ENCODE data around the gene NIFK.
"Not testable (repeated sequence)": the region's sequence is repeated elsewhere in the genome, so short reads cannot be mapped to it uniquely, and the experiment has no call there.

Gene NIFK

DNA sequence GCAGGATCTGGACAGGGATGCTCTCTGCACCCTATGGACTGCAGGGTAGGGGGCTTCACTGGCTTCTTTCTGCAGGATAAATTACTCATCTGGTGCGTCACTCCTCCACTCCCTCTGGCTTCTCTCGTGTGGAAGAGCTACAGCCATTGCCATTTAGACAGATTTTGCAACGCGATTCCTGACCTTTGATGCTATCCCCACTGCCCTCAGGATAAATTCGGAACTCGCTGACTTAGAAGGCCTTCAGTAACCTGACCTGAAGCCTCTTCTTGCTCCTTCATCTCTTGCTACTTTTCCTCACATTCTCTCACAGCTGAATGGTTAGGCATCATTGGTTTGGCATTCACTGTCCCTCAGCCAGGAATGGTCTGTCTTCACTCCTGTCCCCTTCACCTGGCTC lies 5.3 kb downstream of the NIFK start:
- DNase-seq (ENCODE audit: low spot score): no peak

DNA sequence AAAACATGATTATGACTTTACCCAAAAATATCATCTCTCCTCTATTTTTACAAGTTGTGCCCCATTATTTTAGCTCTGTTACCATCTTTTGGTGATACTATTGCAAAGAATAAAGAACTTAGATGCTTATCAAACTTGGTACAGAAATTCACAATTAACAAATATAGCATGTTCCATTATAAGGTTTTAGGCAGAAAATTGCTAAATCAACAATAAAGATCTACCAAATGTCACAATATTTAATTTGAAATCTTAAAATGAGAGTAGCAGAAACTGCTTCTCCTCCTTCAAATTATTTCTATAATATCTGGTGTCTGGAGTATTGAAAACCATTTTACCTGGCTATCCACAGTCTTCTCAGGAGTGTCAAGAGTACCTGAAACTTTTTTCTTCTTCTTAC lies 8.7 kb downstream of the NIFK start:
- DNase-seq (ENCODE audit: low spot score): no peak

DNA sequence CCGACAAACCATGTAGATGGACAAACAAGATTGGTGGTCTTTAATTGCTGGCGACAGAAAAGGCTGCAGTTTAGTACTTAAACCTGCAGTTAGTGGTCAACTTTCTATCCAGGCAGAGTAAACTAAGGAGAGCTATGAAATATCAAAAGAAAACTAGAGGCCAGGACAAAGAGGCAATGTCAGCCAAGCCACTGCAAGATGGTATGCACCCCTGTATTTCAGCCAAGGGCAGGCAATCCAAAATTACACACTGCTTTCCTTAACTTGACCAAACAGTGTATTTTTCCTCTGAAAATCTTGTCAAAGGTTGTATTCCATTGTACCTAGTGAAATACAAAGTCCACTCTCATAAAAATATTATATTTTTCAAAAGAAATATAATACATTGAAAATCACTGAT lies 9.3 kb downstream of the NIFK start:
- no peak for DNase-seq (ENCODE audit: low spot score)

DNA sequence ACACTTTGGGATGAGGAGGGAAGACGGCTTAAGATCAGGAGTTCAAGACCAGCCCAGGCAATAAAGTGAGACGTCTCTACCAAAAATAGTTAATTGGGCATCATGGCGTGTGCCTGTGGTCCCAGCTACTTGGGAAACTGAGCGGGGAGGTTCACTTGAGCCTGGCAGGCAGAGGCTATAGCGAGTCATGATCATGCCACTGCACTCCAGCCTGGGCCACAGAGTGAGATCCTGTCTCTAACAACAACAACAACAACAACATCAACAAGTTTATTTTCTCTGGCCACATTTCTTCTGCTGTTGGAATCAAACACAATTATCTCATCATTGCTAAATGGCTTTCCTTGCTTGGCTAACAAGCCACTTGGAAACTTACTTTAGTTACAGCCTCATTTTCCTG lies 13.4 kb downstream of the NIFK start:
- DNase-seq (ENCODE audit: low spot score): no peak

DNA sequence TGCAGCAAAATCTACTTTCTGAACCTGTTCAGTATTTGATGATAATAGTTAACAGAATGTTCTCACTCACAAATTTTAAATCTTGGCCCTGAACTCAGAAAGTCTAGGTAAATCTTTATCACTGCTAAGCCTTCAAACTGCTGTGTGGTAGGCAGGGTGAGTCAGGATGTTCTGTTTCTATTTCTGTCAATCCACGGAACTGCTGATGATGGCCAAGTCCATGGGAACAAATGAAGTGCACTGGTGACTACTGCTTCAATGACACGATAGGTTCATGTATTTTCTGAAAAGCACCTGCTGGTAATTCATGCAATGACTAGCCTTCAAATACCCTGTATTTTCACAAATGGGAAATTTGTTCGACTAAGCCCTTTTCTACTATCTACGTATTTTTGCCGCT lies 14.2 kb downstream of the NIFK start:
- DNase-seq (ENCODE audit: low spot score): peak; percentile 65

DNA sequence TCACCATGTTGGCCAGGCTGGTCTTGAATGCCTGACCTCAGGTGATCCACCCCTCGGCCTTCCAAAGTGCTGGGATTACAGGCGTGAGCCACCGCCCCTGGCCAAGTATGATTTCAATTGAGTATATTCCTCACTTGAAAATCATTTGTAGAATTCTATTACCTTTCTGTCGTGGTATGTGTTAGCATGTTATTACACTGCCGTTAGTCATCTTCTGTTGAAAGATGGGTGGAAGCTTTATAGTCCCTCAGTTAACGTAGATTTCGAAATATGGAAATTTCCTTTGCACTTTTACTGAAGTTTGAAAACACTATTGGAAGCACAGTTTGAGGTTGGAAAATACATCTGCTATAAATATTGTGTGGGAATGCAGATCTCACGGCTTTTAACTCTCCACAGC lies 14.7 kb downstream of the NIFK start:
- DNase-seq (ENCODE audit: low spot score): no peak

DNA sequence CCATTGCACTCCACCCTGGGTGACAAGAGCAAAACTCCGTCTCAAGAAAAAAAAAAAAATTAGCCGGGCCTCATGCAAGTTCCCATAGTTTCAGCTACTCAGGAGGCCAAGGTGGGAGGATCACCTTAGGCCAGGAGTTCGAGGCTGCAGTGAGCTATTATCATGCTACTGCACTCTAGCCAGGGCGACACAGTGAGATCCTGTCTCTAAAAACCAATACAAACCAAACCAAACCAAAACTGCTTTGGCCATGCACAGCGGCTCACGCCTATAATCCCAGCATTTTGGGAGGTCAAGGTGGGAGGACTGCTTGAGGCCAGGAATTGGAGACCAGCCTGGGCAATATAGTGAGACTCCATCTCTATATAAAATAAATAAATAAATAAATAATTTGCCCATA lies 19.1 kb downstream of the NIFK start:
- no peak for DNase-seq (ENCODE audit: low spot score)

DNA sequence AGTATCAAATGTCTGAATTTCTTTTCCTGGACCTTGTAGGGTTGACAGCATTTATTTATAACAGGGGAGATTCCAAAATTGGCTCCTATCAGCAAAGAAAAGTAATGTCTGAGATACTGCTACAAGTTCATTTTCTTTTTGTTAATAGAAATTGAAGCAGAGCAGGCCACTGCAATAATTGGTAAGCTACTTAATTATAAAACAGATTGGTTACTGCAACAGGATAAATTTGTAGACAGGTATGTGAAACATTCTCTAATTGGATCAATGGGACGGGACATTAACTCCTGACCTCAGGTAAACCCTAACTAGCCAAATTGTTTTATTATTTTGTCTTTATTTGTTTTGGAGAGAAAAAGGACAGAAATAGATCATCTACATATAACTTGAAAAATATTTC lies 20.5 kb downstream of the NIFK start:
- DNase-seq (ENCODE audit: low spot score): no peak

DNA sequence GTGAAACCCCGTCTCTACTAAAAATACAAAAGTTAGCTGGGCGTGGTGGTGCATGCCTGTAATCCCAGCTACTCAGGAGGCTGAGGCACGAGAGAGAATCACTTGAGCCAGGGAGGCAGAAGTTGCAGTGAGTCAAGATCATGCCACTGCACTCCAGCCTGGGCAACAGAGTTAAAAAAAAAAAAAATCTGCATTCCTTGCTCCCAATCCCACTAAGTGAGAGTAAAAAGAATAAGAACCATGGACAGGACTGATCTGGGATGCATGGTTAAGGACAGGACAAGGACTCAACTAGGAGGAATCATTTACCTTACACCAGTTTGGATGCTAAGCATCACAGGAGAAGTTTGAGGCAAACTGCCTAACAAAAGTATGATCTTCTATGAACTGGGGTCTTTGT lies 25.2 kb downstream of the NIFK start:
- DNase-seq (ENCODE audit: low spot score): not testable (repeated sequence)

DNA sequence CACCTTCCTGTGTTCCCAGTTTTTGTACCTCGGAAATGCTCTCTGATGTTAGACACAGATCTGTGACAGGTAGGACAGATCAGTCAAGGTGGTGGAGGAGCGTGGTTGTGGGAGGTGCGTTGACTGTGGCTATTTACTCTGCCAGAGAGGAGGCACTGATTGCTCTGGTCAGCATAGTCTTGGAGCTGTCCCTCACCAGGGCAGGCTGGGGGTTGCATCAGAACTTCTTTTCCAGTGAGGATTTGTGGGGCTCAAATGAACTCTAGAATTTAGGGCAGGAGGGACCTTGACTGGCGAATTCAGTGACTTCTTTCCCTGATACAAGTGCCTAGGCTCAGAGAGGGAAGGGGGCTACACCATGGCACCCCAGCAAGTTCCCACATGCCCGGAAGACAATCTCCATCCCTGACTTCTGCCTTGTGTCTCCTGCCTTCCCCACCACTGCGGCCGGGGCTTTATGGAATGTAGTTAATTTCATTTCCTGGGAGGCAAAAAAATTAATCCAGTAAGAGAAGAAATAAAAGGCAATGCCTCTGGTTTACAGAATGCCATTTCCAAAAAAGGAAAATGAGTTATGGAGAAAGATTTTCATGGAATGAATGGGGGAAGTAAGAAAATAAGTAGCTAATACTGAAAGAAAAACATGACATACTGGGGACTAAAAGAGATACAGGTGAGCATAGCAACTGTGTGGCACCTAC lies 26.1 kb downstream of the NIFK start:
- DNase-seq (ENCODE audit: low spot score): no peak

DNA sequence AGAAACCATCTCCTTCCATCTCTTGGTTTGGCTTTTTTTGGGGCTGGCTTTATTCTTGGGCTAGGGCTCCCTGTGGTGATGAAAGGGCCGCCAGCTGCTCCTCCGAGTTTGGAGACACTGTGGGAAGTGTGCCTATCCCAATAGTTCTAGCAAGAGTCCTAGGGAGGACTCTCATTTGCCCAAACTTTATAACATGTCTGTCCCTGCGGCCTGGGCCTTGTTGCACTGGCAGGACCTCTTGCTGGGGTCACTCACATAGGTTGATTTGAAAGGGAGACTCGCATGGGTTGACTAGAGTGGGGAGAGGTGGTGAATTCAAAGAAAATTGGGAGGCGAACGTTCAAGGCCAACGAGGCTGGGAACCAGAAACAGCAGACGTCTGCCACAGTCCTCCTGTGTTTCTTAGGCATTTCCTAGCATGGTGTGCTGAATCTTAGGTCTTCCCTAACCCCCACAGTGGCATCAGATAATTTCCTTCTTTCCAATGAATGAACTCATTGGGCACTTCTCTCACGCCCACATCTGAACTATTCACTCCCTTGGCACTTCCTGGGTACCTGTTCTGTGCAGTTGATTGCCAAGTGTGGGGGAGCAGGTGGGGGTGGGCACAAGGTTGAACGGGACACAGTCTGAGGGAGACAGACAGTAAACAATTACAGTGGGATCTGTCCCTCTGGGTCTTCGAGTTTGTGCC lies 26.8 kb downstream of the NIFK start:
- no peak for DNase-seq (ENCODE audit: low spot score)

DNA sequence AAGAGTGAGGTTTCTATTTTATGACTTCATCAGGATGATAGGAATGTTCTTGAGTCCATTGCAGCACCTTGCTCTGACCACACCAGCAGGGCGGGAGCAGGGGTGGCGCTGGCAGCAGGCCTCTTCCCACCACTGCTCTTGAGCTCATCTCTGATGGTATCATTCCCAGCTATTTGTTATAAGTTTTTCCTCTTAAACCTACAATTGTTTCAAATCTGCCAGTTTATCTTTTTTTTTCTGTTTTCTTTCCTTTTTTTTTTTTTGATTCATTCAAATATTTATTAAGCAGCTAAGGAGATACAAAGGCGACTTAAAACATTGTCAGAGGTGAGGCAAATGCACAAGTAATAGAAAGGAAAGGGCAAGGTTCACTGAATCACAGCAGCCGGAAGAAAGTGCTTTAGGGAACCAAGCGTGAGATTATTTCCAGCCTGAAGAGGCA lies 28.7 kb downstream of the NIFK start:
- no peak for DNase-seq (ENCODE audit: low spot score)

DNA sequence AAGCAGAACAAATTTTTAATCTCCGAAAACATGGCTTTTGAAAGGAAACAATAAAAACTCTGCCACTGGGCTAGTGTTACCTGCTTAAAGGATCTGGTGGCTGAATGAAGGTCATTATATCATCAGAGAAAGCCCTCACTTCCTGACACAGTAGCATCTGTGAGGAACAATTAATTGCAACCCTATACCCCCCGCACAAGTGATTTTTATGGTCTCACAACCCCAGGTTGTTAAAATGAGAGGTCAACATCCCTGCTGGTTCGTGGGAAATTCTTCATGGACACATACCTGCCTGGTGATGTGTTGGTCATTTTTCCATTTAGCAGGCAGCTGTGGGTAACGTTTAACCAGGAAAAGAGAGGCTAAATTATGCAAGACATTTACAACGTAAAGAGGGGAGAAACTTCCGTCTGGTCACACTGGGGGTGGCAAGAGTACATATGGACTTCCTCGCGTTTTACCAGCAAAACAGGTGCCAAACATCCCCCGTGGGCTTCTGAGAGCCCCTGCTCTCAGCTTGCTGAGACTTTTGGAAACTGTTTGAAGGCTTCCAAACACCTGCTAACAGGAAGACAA lies 29.2 kb downstream of the NIFK start:
- DNase-seq (ENCODE audit: low spot score): no peak

DNA sequence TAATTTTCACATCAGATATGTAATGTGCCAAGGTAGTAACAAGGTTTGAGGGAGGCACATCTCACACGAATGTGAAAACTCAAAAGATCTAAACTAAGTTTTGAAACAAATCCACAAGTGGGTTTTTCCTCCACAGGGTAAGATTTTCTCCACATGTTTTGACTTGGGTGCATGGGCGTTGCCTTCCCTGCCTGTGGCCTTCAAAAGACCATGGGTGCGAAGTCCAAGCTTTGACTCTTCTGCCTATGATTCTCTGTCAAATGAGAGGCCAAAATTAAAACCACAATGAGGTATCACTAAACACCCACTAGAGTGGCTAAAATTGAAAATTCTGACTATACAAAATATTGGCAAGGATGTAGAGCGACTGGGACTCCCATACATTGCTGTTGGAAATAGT lies 30.7 kb downstream of the NIFK start:
- no peak for DNase-seq (ENCODE audit: low spot score)

DNA sequence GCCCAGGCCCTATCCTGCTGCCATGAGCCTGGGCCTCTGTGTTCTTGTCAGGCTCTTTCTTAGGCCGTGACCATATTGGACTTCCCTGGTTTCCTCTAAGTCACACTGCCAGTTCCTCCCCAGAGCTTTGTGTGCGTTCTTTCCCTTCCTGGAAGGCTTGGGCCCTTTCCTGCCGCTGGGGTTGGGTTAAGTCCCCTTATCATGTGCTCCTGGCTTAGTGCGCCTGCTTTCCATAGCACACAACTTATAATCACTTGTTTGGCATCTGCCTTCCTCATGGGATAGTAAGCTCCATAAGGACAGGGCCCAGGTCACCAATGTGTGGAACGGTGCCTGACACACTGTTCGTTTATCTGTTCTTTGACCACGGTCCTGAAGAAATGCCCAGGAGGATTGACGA lies 31.3 kb downstream of the NIFK start:
- DNase-seq (ENCODE audit: low spot score): no peak

DNA sequence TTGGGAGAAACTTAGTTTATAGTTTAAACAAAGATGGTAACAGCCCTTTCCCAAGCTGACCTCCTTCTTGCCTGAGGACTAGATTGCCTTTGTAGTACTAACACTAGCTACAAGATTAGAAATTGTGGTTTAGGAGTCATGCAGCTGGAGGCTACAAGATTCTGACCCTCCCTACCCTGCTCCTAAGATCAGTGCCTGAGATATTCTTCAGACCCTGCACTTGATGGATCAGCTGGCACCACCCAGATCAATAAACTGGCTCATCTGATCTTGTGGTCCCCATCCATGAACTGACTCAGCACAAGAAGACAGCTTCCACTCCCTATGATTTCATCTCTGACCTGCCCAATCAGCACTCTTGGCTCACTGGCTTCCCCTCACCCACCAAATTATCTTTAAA lies 34.9 kb downstream of the NIFK start:
- not testable (repeated sequence) for DNase-seq (ENCODE audit: low spot score)

DNA sequence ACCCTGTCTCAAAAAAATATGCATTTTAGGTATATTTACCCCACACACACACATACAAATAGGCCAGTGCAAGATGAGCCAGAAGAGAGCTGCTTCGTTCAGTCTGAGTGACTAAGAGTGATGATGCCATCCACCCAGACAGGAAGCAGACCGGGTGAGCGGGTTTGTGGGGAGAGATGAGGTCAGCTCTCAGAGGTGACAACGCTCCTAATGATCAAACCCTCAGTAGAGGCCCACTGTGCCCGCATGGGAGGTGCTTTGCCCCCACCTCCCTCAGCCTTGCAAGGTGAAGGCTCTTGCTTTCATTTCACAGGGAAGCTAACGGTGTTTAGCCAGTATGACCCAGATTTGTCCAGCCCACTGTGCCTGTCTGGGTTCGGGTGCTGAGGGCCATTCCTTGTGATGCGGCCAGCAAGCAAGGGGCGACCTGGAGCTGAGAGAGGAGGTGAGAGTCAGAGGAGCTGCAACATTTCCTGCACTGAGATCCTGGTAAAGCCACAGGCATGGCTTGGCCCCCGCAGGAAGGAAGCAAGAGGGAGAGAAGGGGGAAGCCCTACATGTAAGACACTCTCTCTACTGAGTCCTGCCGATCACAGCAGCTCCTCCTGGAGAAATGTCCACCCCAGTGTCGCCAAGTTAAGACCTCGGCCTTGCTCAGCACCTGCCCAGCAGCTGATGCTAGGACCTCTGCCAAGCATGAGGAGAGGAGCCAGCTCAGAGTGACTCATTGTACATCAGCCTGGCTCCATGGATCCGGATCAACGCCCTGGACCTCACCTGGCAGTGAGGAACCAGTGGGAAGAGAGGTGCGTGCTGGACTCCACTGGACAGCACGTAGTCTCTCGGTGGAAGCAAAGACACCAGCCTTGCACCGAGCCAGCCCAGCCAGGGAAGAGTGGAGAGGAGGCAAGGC lies 37.0 kb downstream of the NIFK start:
- peak; percentile 88 for DNase-seq (ENCODE audit: low spot score)

DNA sequence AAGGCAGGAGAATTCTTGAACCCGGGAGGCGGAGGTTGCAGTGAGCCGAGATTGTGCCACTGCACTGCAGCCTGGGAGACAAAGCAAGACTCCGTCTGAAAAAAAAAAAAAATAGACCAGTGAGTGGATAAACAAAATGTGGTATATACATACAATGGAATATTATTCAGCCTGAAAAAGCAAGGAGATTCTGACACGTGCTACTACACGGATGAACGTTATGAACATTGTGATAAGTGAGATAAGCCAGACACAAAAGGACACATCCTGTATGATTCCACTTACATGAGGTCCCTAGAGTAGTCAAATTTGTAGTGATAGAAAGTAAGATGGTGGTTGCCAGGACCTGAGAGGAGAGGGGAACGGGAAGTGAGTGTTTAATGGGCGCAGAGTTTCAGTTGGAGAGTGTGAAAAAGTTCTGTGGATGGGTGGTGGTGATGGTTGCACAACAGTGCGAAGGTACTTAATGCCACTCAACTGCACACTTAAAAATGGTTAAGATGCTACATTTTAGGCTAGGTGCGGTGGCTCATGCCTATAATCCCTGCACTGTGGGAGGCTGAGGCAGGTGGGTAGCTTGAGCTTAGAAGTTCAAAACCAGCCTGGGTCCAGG lies 38.3 kb downstream of the NIFK start:
- DNase-seq (ENCODE audit: low spot score): no peak

DNA sequence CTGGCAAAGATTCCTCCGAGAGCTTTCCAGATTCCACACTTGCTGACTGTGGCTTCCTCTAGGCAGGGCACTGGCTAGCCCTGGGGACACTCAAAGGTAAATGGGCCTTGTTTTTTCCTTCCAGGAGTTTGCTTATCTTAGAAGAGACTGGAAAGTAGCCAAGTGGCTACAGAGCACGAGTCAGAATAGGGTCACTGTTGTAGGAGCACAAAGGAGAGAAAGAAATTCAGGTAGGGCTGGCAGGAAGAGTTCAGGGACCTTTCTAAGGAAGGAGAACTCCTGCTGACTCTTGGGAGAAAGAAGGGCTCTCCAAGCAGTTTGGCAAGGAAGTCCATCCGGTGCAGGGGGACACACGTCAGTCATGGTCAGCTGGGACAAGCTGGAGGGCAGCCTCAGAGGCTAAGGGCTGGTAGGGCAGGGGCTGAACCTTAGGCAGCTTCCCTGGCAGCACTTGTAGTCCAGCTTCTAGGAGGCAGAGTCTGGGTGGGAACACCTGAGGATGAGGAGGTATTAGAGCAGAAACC lies 39.5 kb downstream of the NIFK start:
- peak; percentile 51 for DNase-seq (ENCODE audit: low spot score)

DNA sequence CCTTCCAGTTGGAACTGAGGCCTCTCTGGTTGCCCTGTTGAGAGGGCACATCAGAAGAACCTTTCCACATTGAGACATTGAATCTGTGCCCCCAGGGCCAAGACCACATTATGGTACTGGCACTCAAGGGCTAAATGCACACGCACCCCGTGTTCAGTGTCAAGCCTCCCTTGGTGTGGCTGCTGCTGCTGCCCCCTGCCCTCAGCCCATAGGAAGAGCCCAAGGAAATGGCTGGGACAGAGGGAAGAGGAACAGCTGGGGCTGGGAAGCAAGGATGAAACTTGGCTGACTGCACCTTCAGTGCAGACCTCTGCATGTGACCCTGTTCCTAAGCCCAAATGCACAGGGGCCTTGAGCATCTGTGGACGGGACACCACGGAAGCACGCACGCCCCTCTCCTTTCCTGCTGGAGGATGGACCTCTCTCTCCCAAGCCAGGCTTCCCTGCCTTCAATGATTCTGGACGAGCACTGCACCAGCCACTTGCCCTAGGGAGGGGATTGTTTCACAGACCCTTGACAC lies 40.2 kb downstream of the NIFK start:
- no peak for DNase-seq (ENCODE audit: low spot score)

DNA sequence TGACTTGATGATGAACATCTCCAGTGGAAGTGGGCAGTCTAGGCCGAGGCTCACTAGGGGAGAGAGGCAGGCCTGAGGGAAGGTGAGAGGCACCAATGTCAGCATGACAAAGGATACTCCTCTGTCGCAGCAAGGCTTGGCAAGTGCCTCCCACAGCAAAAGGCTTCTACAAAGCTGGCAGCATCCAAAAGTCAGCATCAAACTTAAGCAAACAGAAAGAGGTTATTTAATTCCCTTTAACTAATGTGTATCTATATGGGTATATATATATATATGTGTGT lies 41.6 kb downstream of the NIFK start:
- no peak for DNase-seq (ENCODE audit: low spot score)
